KMS-11 (cell line): ENCODE measurements around the gene GRK1.

Source experiments
- H2AFZ ChIP-seq: fragments of 200-600 bp; sonication (generic); 2 replicates; pipeline ENCODE4 v1.6.1; 2016; ENCODE audit warnings: antibody characterized with exemption, mixed run types, low read depth
- H3K27ac ChIP-seq: fragments of 200-600 bp; sonication (generic); 2 replicates; pipeline ENCODE4 v1.6.1; 2016; ENCODE audit warnings: mild to moderate bottlenecking, mixed run types
- H3K27me3 ChIP-seq: fragments of 200-600 bp; sonication (generic); 2 replicates; pipeline ENCODE4 v1.6.1; 2017; ENCODE audit warnings: mild to moderate bottlenecking, low read depth, mixed run types, moderate library complexity; ENCODE audit not compliant: insufficient read depth
- H3K36me3 ChIP-seq: fragments of 200-600 bp; sonication (generic); 2 replicates; pipeline ENCODE4 v1.6.1; 2017; ENCODE audit warnings: mild to moderate bottlenecking, mixed run types; ENCODE audit not compliant: insufficient read depth
- H3K4me1 ChIP-seq: fragments of 200-600 bp; sonication (generic); 2 replicates; pipeline ENCODE4 v1.6.1; 2016; ENCODE audit warnings: mild to moderate bottlenecking, low read depth, mixed run types; ENCODE audit not compliant: poor library complexity, severe bottlenecking
- H3K4me2 ChIP-seq: fragments of 200-600 bp; sonication (generic); 2 replicates; pipeline ENCODE4 v1.7.0; 2016; ENCODE audit warnings: mild to moderate bottlenecking, mixed run types
- H3K4me3 ChIP-seq: fragments of 200-600 bp; sonication (generic); IDR thresholded peaks from 2 replicates; pipeline ENCODE4 v1.6.1; 2017; ENCODE audit warnings: low read depth, low read length, mixed read lengths; ENCODE audit not compliant: insufficient read depth
- H3K79me2 ChIP-seq: fragments of 200-600 bp; sonication (generic); 2 replicates; pipeline ENCODE4 v1.6.1; 2016; ENCODE audit warnings: low read depth, mixed run types; ENCODE audit not compliant: insufficient read depth
- H3K9ac ChIP-seq: fragments of 200-600 bp; sonication (generic); 2 replicates; pipeline ENCODE4 v1.6.1; 2016; ENCODE audit warnings: mild to moderate bottlenecking, mixed run types
- H4K20me1 ChIP-seq: fragments of 200-600 bp; sonication (generic); 2 replicates; pipeline ENCODE4 v1.6.1; 2016; ENCODE audit warnings: mild to moderate bottlenecking, mixed run types; ENCODE audit not compliant: insufficient read depth
- CTCF ChIP-seq: fragments of 200-600 bp; sonication (generic); conservative IDR thresholded peaks from 2 replicates; pipeline ENCODE4 v1.6.1; 2017; ENCODE audit warnings: low read depth, mild to moderate bottlenecking, antibody characterized with exemption, low read length, moderate library complexity, mixed read lengths

The GRK1 gene

DNA sequence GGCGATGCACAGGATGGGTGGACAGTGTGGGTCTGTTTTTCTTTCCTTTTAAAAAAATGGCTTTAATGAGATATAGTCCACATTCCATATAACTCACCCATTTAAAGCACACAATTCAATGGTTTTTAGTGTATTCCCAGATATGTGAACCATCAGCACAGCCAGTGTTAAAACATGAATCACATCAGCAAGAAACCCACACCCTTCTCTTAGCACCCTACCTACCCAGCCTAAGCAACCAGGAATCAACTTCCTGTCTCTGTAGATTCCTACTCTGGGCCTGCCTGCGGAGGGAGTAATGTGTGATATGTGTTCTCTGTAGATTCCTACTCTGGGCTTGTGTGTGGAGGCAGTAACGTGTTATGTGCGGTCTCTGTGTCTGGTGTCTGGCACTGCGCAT lies 103.9 kb downstream of the GRK1 start:
- TF ChIP-seq CTCF: no peak
- no peak overlapping the region for H3K27ac ChIP-seq
- no peaks in the 10 kb centered on the region for H4K20me1 ChIP-seq
- H3K79me2 ChIP-seq: no peaks in the 10 kb centered on the region
- H3K4me3 ChIP-seq: no peak overlapping the region
- H3K36me3 ChIP-seq: no peaks in the 10 kb centered on the region
- H2AFZ ChIP-seq: no peak overlapping the region
- H3K27me3 ChIP-seq: peaks cover 49% of the 10 kb centered on the region
- no peak overlapping the region for H3K4me2 ChIP-seq
- no peaks in the 10 kb centered on the region for H3K4me1 ChIP-seq
- H3K9ac ChIP-seq: no peak overlapping the region

- H2AFZ ChIP-seq: no peak overlapping the region
- peaks cover 40% of the 10 kb centered on the region for H3K27me3 ChIP-seq
- no peaks in the 10 kb centered on the region for H3K36me3 ChIP-seq
- no peaks in the 10 kb centered on the region for H4K20me1 ChIP-seq
- H3K4me3 ChIP-seq: no peak overlapping the region
- H3K4me1 ChIP-seq: peaks cover 4% of the 10 kb centered on the region
- no peaks in the 10 kb centered on the region for H3K79me2 ChIP-seq
- no peak for TF ChIP-seq CTCF
- no peak overlapping the region for H3K27ac ChIP-seq
- no peak overlapping the region for H3K9ac ChIP-seq
- H3K4me2 ChIP-seq: no peak overlapping the region
Observed at GRCh38 chr13:113771709-113772331, 104.8 kb downstream of the GRK1 start.

- no peaks in the 10 kb centered on the region for H4K20me1 ChIP-seq
- H3K9ac ChIP-seq: no peak overlapping the region
- H3K27ac ChIP-seq: no peak overlapping the region
- no peaks in the 10 kb centered on the region for H3K79me2 ChIP-seq
- peaks cover 4% of the 10 kb centered on the region for H3K4me1 ChIP-seq
- no peak overlapping the region for H2AFZ ChIP-seq
- H3K4me3 ChIP-seq: no peak overlapping the region
- H3K27me3 ChIP-seq: peaks cover 22% of the 10 kb centered on the region; the same call in 1 of the 2 replicates
- TF ChIP-seq CTCF: no peak
- H3K36me3 ChIP-seq: no peaks in the 10 kb centered on the region
- no peak overlapping the region for H3K4me2 ChIP-seq
Observed at GRCh38 chr13:113774177-113775107, 107.4 kb downstream of the GRK1 start.

DNA sequence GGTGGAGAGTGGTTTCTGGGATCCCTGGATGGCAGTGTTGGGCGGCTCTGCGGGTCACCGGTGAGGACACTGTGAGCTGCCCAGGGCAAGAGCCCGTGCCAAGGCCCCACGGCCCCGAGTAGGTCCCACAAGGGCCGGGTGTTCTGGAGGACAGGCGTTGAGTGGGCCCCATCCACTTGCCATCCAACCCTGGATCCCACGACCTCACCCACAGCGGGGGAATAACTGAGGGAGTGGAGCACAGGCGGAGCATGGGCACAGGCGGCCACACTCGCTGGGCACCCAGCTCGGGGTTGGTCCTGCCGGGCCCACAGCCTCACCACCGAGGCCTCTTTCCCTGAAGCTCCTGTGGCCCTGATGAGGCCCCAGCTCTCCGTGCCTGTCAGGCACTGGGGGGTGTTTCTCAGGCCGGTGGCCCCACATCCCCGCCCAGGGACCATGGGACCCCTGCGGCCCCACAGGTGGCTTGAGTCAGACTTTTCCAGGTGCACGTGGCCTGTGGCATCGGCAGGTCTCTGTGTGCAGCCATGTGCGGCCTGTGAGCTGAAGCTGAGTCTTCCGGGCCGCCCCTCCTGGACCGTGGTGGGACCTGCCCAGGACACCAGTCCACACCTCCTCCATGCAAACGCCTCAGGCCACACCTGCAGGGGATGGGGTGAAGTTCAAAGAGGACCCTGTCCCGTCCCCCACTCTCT lies 108.6 kb downstream of the GRK1 start:
- TF ChIP-seq CTCF: no peak
- Histone ChIP-seq H3K4me2 (no peak overlapping the region), H3K79me2 (no peaks in the 10 kb centered on the region), H3K4me1 (peaks cover 4% of the 10 kb centered on the region), H3K9ac (no peak overlapping the region), H2AFZ (no peak overlapping the region), H3K27me3 (peaks cover 21% of the 10 kb centered on the region; the same call in 1 of the 2 replicates), H3K36me3 (no peaks in the 10 kb centered on the region), H3K4me3 (no peak overlapping the region), H3K27ac (no peak overlapping the region), H4K20me1 (no peaks in the 10 kb centered on the region)
